Suprapubic skin (tissue), 4 donors: ENCODE results near the gene LDLRAD2.

Experiments used
- POLR2A ChIP-seq, 2 donors: fragments of 450-650 bp; IDR thresholded peaks; one replicate each; pipeline ENCODE4 v1.6.1; 2017; ENCODE audit warnings: antibody characterized with exemption in 2 of 2, mild to moderate bottlenecking in 2 of 2, moderate library complexity in 2 of 2
- POLR2AphosphoS5 ChIP-seq, 3 donors: sonication (generic); formaldehyde crosslinking; IDR thresholded peaks; one replicate each; pipeline ENCODE4 v1.6.1; 2017; ENCODE audit warnings: antibody characterized with exemption in 3 of 3
- TF ChIP-seq, protein P1 (sequence below), 2 donors: fragments of 200-600 bp in 1 of 2; fragments of 450-650 bp in 1 of 2; sonication (generic) in 1 of 2; IDR thresholded peaks; one replicate each; pipeline ENCODE4 v1.5.1; 2016 to 2019; ENCODE audit warnings: antibody characterized with exemption in 2 of 2, mild to moderate bottlenecking in 1 of 2, moderate library complexity in 1 of 2

GRCh38 chr1:21816602-21817302, 4.7 kb downstream of the LDLRAD2 start:
- TF ChIP-seq, protein P1, sequence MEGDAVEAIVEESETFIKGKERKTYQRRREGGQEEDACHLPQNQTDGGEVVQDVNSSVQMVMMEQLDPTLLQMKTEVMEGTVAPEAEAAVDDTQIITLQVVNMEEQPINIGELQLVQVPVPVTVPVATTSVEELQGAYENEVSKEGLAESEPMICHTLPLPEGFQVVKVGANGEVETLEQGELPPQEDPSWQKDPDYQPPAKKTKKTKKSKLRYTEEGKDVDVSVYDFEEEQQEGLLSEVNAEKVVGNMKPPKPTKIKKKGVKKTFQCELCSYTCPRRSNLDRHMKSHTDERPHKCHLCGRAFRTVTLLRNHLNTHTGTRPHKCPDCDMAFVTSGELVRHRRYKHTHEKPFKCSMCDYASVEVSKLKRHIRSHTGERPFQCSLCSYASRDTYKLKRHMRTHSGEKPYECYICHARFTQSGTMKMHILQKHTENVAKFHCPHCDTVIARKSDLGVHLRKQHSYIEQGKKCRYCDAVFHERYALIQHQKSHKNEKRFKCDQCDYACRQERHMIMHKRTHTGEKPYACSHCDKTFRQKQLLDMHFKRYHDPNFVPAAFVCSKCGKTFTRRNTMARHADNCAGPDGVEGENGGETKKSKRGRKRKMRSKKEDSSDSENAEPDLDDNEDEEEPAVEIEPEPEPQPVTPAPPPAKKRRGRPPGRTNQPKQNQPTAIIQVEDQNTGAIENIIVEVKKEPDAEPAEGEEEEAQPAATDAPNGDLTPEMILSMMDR (IDR thresholded peaks at IDR 0.05) = no peak
- no peak for TF ChIP-seq POLR2A (IDR thresholded peaks at IDR 0.05)
- TF ChIP-seq POLR2AphosphoS5 (IDR thresholded peaks at IDR 0.05) = no peak
